ENCODE data around the gene ACBD6.

ACBD6 gene

GRCh38 chr1:180527101-180527669, 24.8 kb upstream of the ACBD6 start:
- FAIRE-seq (no peak), DNase-seq (ENCODE audit: insufficient read length, low spot score) (no peak)

GRCh38 chr1:180525715-180526039, 23.3 kb upstream of the ACBD6 start:
- FAIRE-seq, result no peak
- no peak for DNase-seq (ENCODE audit: insufficient read length, low spot score)

- FAIRE-seq (no peak), DNase-seq (ENCODE audit: insufficient read length, low spot score) (no peak)
These were observed 22.7 kb upstream of the ACBD6 start for GRCh38 chr1:180524915-180525714.

GRCh38 chr1:180524160-180524914, 22.0 kb upstream of the ACBD6 start:
- FAIRE-seq (no peak), DNase-seq (ENCODE audit: insufficient read length, low spot score) (no peak)

GRCh38 chr1:180522213-180522515, 19.8 kb upstream of the ACBD6 start:
- FAIRE-seq (no peak), DNase-seq (ENCODE audit: insufficient read length, low spot score) (no peak)

- no peak for FAIRE-seq
- no peak for DNase-seq (ENCODE audit: insufficient read length, low spot score)
These were observed 19.3 kb upstream of the ACBD6 start for GRCh38 chr1:180521474-180522212.

GRCh38 chr1:180519846-180520245, 17.5 kb upstream of the ACBD6 start:
- DNase-seq (ENCODE audit: insufficient read length, low spot score) (no peak), FAIRE-seq (no peak)

- FAIRE-seq, result peak; percentile 94
- DNase-seq (ENCODE audit: insufficient read length, low spot score), result peak; percentile 67
These were observed 13.5 kb upstream of the ACBD6 start for GRCh38 chr1:180515857-180516388.

GRCh38 chr1:180515364-180515763, 13.0 kb upstream of the ACBD6 start:
- FAIRE-seq, result no peak
- no peak for DNase-seq (ENCODE audit: insufficient read length, low spot score)

- no peak for DNase-seq (ENCODE audit: insufficient read length, low spot score)
- FAIRE-seq, result no peak
These were observed 11.2 kb upstream of the ACBD6 start for GRCh38 chr1:180513531-180513930.

GRCh38 chr1:180510882-180511281, 8.5 kb upstream of the ACBD6 start:
- no peak for DNase-seq (ENCODE audit: insufficient read length, low spot score)
- FAIRE-seq, result no peak

- FAIRE-seq, result no peak
- DNase-seq (ENCODE audit: insufficient read length, low spot score), result no peak
These were observed 6.3 kb upstream of the ACBD6 start for GRCh38 chr1:180508725-180509097.

- FAIRE-seq, result no peak
- no peak for DNase-seq (ENCODE audit: insufficient read length, low spot score)
These were observed 5.7 kb upstream of the ACBD6 start for GRCh38 chr1:180507795-180508724.

- no peak for FAIRE-seq
- no peak for DNase-seq (ENCODE audit: insufficient read length, low spot score)
These were observed 3.5 kb upstream of the ACBD6 start for GRCh38 chr1:180505732-180506335.

- FAIRE-seq (no peak), DNase-seq (ENCODE audit: insufficient read length, low spot score) (no peak)
These were observed 1.8 kb upstream of the ACBD6 start for GRCh38 chr1:180504186-180504585.

GRCh38 chr1:180503280-180503862, 994 bp upstream of the ACBD6 start:
- no peak for DNase-seq (ENCODE audit: insufficient read length, low spot score)
- no peak for FAIRE-seq

GRCh38 chr1:180501865-180502360, 464 bp downstream of the ACBD6 start:
- peak; percentile 68 for FAIRE-seq
- peak; percentile 40 for DNase-seq (ENCODE audit: insufficient read length, low spot score)

GRCh38 chr1:180500689-180501088, 1.7 kb downstream of the ACBD6 start:
- no peak for DNase-seq (ENCODE audit: insufficient read length, low spot score)
- no peak for FAIRE-seq

GRCh38 chr1:180498594-180498993, 3.8 kb downstream of the ACBD6 start:
- DNase-seq (ENCODE audit: insufficient read length, low spot score) (no peak), FAIRE-seq (no peak)

Measured in GM19239 (cell line).